GM18870 (cell line): ENCODE measurements around the gene YOD1.

Source experiments
- ATAC-seq: cut with Tn5 transposase; IDR thresholded peaks from one replicate; pipeline ENCODE4 v1.9.1; 2021; ENCODE audit warnings: moderate library complexity; ENCODE audit not compliant: unreplicated experiment

Gene YOD1

GRCh38 chr1:207028884-207029650, 21.9 kb downstream of the YOD1 start:
- no peak for ATAC-seq

GRCh38 chr1:207027921-207028320, 23.1 kb downstream of the YOD1 start:
- ATAC-seq: no peak

- ATAC-seq: no peak
These were observed 23.7 kb downstream of the YOD1 start for GRCh38 chr1:207027206-207027777.

- no peak for ATAC-seq
These were observed 24.9 kb downstream of the YOD1 start for GRCh38 chr1:207026104-207026534.

- no peak for ATAC-seq
These were observed 25.7 kb downstream of the YOD1 start for GRCh38 chr1:207025146-207025880.

- no peak for ATAC-seq
These were observed 26.5 kb downstream of the YOD1 start for GRCh38 chr1:207024202-207025145.

- no peak for ATAC-seq
These were observed 27.9 kb downstream of the YOD1 start for GRCh38 chr1:207022996-207023679.

GRCh38 chr1:207021876-207022596, 29.0 kb downstream of the YOD1 start:
- no peak for ATAC-seq

GRCh38 chr1:207021139-207021861, 29.7 kb downstream of the YOD1 start:
- ATAC-seq: no peak

- no peak for ATAC-seq
These were observed 30.3 kb downstream of the YOD1 start for GRCh38 chr1:207020709-207021107.

- ATAC-seq: no peak
These were observed 30.8 kb downstream of the YOD1 start for GRCh38 chr1:207020065-207020708.

GRCh38 chr1:207019661-207020060, 31.3 kb downstream of the YOD1 start:
- ATAC-seq: no peak

GRCh38 chr1:207019161-207019560, 31.8 kb downstream of the YOD1 start:
- ATAC-seq: no peak

GRCh38 chr1:207018707-207019106, 32.3 kb downstream of the YOD1 start:
- ATAC-seq: no peak

- ATAC-seq: no peak
These were observed 33.1 kb downstream of the YOD1 start for GRCh38 chr1:207017615-207018559.

- ATAC-seq: no peak
These were observed 35.2 kb downstream of the YOD1 start for GRCh38 chr1:207015791-207016190.

- no peak for ATAC-seq
These were observed 36.3 kb downstream of the YOD1 start for GRCh38 chr1:207014728-207015127.
